Forelimb muscle (tissue), 1 donor: Measurements from ENCODE around the gene SCN2B. TPM values are rescaled to one million over a fixed set of nuclear protein-coding genes. Genes with fewer than 3 reads are reported as not detected.
"Not testable (repeated sequence)": the region's sequence is repeated elsewhere in the genome, so short reads cannot be mapped to it uniquely, and the experiment has no call there.

Source experiments
- DNase-seq: peaks from one replicate; pipeline ENCODE4 v3.0.0-alpha.2; 2013; ENCODE audit warnings: low read depth
- polyA plus RNA-seq: library from polyadenylated mRNA; unstranded; fragments of 120-200 nt; gene quantifications from one replicate; pipeline ENCODE4 v1.2.1, GENCODE V29; 2013; ENCODE audit not compliant: insufficient read length

Gene SCN2B
- polyA plus RNA-seq, 1 donor, result 4.4 TPM

DNA sequence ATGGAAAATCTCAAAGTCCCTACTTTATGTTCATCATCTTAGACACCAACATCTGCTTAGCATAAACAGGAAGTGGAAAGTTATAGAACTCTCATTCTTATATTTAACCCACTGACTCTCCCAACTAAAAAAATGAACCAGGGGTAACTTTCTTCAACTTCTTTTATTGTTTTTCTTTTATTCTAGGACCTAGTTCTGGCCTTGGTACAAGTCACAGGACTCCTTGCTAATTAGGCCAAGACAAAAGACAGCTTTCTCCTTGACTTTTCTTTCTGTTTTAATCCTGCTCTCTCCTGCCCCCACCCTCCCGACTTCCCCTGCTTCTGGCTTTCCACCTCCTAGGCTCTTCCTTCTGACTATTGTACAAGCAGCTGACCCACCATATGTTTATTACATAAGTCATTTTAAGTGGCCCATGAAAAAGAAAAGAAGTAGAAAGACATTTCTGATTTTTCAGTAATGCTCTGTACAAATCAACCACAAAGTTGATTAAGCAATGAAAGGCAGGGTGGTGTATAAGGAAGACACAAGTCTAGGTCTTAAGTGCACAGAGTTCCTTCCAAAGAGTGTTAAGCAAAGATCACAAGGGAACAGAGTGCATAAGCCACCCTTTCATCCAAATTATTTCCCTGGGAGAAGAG lies 30.1 kb upstream of the SCN2B start:
- no peak for DNase-seq

DNA sequence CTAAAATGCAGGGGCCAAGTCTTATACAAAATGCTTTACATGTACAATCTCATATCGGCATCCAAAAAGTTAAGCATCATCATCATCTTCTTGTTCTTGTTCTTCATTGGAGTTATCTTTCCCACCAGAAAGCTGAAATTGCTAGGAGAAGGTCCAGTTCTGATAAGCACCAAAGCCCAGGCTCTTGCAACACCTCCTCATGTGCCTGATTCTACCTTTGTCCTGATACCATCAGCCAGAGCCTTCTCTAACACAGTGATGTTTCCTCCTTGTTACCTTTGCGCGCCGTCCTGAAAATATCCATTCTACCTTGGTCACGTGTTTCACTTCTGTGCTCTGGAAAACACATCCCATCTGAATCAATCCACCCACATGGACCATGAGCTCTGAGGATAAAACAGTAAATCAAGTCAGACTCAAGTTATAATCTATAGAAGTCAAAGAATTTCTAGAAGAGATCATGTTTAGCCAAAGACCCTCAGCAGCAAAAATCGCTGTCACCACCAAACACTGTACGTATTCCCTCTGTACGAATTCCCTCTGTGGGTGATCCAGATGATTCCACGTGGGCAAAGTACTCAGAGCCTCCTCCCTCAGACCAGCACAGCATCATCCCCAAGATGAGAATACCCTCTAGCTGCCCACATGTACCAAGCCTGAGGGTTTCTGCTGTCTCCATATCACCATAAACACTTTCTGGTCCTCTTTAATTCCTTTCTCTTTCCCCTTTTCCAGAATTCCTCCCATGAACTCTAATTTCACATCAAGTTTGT lies 29.4 kb upstream of the SCN2B start:
- no peak for DNase-seq

DNA sequence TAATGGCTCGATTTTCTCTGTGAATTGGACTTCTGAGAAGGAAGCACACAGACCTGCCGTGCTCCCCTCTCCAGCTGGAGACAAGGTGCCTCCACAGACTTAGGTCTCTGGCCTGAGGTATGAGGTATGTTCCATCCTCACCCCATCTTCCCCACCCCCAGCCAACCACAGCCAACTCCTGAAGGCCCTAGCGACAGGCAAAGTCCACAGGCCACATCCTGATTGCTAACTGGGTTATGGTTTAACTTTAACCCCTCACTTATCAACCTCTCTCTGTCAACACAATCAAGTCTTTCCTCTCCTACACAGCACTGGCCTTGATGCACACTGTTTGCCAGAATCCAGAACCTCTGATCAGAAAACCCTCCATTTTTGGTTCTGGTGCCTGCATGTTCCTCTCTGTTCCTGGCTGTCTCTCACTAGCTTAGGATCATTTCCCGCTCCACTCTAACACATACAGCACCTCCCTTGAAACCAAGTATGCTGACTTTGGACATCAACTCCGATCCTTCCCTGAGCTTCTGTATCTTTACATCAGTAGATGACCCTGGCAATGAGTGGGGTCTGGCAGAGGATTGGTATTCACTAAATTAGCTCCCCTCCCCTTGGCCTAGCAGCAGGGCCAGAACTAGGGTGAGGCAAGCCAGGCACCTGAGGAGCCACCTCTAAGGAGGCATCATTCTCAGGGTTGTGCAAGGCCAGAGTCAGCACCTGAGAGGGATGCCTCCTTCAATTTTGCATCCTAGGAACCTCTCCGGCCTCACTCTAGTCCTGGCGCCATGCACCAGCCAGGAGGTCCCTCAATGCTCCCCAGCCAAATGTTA lies 26.4 kb upstream of the SCN2B start:
- no peak for DNase-seq

DNA sequence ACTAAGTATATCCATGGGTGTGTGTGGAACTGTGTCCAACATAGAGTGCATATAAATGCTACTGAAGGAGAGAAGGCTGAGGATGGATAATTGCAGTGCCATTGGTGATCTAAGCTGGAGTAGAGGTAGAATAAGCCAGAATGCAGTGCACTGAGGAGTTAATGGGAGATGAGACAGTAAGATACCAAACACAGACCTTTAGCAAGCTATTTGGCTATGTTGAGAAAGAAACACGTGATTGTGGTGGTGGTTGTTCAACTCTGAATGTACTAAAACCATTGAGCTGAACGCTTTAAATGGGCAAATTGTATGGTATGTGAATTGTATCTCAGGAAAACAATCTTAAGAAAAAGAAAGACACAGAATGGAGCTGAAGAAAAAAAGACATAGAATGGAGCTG lies 25.5 kb upstream of the SCN2B start:
- DNase-seq, result no peak

DNA sequence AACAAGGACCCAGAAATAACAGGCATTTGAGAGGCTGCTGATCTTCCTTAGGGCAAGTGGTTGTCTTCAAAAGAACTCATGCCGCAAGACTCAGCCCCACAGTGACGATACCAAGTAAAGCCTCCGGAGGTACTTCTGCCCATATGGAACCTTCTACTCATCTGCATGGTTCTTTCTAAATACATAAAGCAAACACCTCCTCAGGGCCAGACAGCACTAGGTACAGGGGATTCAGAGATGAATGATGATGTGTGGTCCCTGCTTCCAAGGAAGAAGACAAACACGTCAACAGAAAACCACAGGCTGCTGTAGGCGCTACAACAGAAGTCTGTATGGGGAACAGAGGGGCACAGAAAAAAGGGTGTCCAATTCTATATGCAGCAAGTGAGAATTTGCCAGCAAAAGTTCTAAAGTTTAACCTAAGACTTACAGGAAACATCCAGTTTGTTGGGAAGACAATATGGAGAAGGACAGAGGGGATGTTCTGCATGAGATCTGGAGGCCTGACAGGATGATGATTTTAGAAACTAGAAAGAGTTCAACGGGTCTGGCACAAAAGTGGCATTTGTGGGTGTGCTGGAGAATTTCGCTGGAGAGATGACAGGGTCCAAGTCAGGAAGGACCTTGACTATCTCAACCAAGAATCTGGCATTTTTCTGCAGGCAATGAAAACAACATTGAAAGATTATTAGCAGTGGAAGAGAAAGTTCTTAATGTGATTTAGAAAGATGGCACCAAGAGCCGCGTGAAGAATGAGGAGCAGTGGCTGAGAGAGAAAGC lies 24.7 kb upstream of the SCN2B start:
- DNase-seq, result no peak

DNA sequence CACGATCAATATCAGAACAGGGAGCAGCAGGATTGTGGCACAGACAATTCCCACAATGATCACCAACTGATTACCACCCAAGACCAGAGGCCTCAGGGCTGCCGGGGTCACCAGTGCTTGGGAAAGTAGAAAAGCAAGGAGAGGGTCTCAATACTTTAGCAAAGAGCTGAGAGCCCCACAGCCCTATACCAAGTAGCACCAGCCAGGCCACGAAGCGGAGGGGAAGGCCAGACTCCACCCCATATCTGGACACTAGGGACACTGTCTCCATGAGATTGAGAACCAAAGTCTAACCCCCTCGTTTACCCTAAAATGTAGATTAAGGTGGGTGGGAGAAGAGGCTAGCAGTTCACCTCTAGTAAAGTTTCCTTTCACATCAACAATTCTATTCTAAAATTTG lies 24.1 kb upstream of the SCN2B start:
- no peak for DNase-seq

DNA sequence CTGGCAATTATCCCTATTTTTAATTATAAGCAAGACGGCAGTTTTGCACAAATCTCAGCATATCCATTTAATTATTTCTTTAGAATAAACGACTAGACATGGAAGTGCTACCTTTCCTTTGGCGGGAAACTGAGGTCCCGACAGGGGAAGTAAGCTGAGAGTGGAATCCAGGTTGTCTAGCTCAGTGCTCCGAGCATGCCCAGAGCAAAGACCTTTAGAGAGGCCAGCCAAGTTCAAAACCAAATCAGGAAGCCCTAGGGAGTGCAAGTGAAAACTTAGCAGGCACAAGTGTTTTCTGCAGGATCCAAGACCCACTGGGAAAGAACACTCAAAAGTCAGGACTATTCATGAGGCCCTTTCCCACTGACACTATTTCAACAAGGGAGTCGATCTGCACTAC lies 22.7 kb upstream of the SCN2B start:
- DNase-seq, result no peak

DNA sequence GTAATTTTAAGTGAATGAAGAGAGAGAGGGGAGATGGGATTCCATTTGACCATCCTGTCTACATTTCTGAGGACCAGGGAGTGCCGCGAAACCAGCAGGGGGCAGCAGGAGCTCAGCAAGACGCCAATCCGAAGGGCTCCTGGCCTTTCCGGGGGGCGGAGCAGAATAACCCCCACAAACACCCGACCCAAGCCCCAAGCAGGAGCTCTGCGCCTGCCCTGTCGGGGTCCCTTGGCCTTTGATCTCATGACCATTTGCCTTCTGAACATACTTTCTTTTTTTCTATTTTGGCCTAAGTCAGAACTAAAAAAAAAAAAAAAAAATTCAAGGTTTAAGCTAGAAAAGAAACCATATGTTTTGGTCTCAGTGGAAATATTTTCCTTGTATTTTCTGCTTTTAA lies 21.9 kb upstream of the SCN2B start:
- no peak for DNase-seq

DNA sequence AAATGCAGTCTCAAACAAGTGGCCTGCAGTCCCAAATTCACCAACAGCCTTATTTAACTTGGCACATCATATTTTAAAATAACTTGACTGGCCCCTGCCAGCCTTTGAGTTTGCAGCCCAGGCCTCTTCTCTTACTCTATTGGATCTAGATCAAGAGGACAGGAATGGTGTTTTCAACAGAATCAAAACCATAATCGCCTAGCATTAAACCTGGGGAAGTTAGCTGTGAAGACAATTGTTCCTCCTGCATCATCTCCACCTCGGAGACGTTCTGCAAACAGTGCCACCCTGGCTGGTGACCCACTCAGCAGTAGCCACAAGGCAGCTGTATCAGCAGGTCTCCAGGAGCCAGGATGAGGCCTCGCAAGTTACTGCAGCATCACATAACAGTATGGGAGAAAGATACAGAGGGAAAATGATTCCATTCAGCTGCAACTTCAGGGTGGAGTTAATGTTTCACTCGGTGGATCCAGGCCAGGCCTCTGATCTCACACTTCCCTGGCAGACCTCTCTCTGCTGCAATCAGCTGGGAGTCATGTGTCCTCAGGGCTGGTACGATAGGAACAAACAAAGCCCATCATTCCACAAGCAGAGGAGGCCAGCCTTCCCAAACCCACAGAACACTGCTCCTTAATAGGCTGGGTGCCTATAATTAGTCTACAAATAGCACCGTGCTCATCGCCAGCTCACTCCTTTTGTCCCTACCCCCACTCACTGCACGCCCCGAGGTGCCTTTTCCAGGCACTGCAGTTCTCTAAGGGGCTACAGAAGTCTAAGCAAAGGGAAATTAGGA lies 18.6 kb upstream of the SCN2B start:
- DNase-seq, result no peak

DNA sequence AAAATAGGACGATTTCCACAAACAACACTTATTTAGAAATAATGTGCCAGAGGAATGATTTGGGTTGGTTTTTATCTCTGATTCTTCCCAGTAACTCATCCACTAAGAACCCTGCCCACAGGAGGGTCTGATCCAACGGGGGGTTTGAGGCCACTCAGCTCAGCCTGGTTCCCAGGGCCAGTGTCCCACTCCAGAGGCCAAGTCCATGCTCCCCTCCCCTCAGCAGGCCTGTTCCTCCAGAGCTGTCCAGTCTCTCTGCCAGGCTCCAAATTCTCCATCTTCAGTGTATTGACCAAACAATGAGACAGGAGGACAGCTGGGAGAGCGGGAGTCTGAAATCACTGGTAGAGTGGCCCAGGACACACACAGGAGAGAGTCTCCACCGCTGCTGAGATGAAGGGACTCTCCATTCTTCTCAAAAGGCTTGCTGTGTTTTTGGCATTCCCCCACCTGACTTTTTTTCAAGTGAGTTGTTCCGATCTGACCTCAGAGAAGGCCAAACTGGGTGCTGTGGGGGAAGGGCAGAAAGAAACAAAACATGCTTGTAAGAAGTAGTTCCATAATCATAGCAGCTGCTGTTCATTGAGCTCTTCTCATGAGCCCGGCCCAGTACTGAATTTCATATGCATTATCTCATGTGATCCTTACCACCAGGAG lies 17.6 kb upstream of the SCN2B start:
- DNase-seq, result no peak

DNA sequence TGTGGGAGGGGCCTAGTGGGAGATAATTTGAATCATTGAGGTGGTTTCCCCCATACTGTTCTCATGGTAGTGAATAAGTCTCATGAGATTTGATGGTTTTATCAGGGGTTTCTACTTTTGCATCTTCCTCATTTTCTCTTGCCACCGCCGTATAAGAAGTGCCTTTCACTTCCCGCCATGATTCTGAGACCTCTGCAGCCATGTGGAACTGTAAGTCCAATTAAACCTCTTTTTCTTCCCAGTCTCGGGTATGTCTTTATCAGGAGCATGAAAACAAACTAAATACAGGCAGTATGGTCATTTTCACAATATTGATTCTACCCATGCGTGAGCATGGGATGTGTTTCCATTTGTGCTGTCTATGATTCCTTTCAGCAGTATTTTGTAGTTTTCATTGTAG lies 16.4 kb upstream of the SCN2B start:
- not testable (repeated sequence) for DNase-seq

DNA sequence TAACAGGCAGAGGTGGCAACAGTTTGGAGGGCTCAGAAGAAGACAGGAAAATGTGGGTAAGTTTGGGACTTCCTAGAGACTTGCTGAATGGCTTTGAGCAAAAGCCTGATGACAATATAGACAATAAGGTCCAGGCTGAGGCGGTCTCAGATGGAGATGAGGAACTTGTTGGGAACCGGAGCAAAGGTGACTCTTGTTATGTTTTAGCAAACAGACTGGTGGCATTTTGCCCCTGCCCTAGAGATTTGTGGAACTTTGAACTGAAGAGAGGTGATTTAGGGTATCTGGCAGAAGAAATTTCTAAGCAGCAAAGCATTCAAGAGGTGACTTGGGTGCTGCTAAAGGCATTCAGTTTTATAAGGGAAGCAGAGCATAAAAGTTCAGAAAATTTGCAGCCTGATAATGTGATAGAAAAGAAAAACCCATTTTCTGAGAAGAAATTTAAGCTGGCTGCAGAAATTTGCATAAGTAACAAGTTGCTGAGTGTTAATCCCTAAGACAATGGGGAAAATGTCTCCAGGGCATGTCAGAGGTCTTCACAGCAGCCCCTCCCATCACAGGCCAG lies 14.6 kb upstream of the SCN2B start:
- DNase-seq, result not testable (repeated sequence)

DNA sequence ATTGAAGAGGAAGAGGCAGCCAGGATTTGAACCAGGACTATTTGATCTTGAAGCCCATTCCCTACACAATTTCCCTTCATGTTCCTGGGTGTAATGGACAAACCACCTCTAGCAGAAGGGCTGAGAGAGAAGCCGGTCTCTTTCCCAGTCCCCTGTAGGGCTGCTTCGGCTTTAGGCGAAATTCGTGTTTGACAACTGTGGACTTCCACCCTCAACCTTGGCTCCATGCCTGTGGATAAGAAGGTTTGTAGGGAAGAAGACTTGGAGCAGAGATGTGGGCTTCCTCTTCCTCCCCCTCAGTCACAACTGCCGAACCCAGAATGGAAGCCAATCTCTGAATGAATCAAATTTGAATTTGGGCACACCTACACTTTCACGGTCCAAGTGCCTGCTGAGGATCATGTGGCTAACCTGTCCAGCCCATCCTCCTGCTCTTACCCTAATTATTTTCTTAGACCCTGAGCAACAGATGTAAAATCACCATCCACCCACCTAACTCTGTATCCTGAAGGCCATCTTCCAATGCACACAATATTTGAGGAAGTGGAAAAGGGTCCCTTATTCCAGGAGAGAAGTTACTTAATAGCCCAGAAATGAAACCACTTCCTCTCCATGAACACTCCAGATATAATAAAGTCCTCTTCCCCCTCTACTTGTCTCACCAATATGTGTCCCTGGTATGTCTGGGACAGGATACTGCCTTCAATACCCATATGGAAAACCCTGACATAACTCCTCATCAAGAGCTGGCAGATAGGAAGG lies 10.1 kb upstream of the SCN2B start:
- DNase-seq, result no peak

DNA sequence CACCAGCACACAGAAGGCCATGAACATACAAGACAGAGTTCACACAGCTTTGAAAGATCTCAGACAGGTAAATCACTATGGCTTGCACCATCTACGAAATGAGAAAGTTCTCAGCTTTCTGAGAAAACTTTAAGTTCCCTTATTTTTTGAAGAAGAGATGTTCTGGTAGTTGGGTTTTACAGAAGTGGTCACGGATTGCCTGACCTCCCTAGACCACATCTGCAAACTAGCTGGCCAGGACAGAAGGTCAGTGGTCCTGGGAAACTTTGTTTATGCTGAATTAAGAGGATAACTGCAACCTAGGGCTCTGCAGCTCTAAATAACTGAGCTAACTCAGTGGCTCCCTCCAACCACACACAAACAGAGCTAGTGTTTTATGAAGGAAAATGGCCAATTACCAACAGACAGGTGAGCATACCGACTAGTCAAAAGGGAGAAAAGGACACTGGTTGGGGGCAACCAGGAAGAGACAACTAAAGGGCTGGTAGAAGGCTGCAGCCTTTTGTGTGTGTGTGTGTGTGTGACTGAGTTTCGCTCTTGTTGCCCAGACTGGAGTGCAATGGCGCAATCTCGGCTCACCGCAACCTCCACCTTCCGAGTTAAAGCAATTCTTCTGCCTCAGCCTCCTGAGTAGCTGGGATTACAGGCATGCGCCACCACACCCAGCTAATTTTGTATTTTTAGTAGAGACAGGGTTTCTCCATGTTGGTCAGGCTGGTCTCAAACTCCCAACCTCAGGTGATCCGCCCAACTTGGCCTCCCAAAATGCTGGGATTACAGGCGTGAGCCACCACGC lies 8.5 kb upstream of the SCN2B start:
- no peak for DNase-seq

DNA sequence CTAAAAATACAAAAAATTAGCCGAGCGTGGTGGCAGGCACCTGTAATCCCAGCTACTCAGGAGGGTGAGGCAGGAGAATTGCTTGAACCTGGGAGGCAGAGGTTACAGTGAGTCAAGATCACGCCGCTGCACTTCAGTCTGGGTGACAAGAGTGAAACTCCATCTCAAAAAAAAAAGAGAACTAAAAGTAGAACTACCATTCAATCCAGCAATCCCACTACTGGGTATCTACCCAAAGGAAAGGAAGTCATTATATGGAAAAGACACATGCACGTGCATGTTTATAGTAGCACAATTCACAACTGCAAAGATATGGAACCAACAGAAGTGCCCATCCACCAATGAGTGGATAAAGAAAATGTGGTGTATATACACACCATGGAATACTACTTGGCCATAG lies 7.3 kb upstream of the SCN2B start:
- not testable (repeated sequence) for DNase-seq

DNA sequence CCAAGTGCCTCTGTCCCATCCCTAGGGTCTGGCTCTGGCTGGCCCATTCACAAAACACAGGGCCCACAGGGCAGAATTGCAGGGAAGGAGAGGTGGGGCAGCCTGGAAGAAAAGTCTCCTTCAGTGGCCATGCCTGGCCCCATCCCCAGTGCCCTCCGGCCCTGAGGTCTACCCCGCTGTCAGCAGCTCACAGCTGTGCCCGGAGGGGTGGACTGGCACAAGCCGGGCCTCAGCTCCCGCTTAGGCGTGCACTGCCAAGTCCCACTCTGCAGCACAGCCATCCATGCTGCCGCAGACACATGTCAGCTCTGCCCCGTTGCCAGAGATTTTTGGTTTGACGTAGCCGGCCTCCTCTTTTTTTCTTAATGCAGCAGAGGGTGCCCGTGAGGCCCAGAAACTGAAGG lies 3.9 kb upstream of the SCN2B start:
- DNase-seq, result peak; percentile 61

DNA sequence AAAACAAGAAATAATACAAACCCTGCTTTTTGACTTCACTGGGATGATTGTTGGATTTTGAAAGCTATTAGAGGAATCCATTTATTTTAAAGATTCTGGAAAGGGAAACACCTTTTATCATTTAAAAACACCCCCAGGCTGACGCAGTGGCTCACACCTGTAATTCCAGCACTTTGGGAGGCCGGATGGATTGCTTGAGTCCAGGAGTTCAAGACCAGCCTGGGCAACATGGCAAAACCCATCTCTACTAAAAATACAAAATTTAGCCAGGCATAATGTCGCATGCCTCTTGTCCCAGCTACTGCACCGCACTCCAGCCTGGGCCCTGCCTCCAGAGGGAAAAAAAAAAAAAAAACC lies 317 bp upstream of the SCN2B start:
- no peak for DNase-seq
